Activated B cell treated with CpG ODN at 0.5 μM for 24 hours (primary cell): ENCODE measurements around the gene EEIG1. TPM values are rescaled to one million over a fixed set of nuclear protein-coding genes. Genes with fewer than 3 reads are reported as not detected.

Source experiments
- ATAC-seq: fragments of 200-7000 bp; cut with Tn5 transposase; one replicate; pipeline ENCODE4 v1.10.0; 2021; ENCODE audit warnings: low read depth, mild to moderate bottlenecking, moderate library complexity
- CTCF ChIA-PET: fragments of 350-600 bp; sonication (Branson Sonifier 250); formaldehyde crosslinking; loops from one replicate; lab custom pipeline; 2021; ENCODE audit warnings: antibody characterized with exemption; lab: Charles Lee
- POLR2A ChIA-PET: fragments of 350-600 bp; sonication (Branson Sonifier 250); formaldehyde crosslinking; loops from one replicate; lab custom pipeline; 2021; ENCODE audit warnings: antibody characterized with exemption; lab: Charles Lee
- DNase-seq: peaks from one replicate; pipeline ENCODE4 v3.0.0; 2022
- H3K27ac Mint-ChIP-seq: one replicate; pipeline ENCODE4 v1.8.0; 2020; ENCODE audit warnings: mixed read lengths
- H3K27me3 Mint-ChIP-seq: one replicate; pipeline ENCODE4 v1.8.0; 2021; ENCODE audit warnings: mixed read lengths
- H3K36me3 Mint-ChIP-seq: one replicate; pipeline ENCODE4 v1.8.0; 2021; ENCODE audit warnings: low read depth, mixed read lengths
- H3K4me1 Mint-ChIP-seq: one replicate; pipeline ENCODE4 v1.8.0; 2021; ENCODE audit warnings: mixed read lengths
- H3K4me3 Mint-ChIP-seq: one replicate; pipeline ENCODE4 v1.8.0; 2020; ENCODE audit warnings: mild to moderate bottlenecking, mixed read lengths
- H3K9me3 Mint-ChIP-seq: one replicate; pipeline ENCODE4 v1.8.0; 2020; ENCODE audit warnings: mixed read lengths
- CTCF ChIP-seq: fragments of 200-600 bp; IDR thresholded peaks from one replicate; pipeline ENCODE4 v1.8.0; 2022; ENCODE audit warnings: antibody characterized with exemption, mild to moderate bottlenecking
- intact Hi-C: fragments of 100-400 bp; cut with micrococcal nuclease; formaldehyde crosslinking; loops from one replicate; pipeline ENCODE4 v1.15.1; 2024
- total RNA-seq: library from RNA; stranded (reverse); gene quantifications from 2 replicates; pipeline ENCODE4 v1.2.3, GENCODE V29; 2022

Gene EEIG1
- total RNA-seq, 1 donor from 2014 or later: 88.1 TPM

- DNase-seq (no peak), ATAC-seq (no peak)
- no peaks in the 10 kb centered on the region for H3K27me3 Mint-ChIP-seq
- no peaks in the 10 kb centered on the region for H3K9me3 Mint-ChIP-seq
- intact Hi-C loops: no loop called here
- POLR2A ChIA-PET: interaction anchor here (1.2 kb wide), 1 partner anchor 9 kb away, joined by 4 read pairs; no protein-coding TSS in a partner anchor
- H3K4me1 Mint-ChIP-seq: peaks cover 93% of the 10 kb centered on the region
- CTCF ChIA-PET: interaction anchor here (1.2 to 2.9 kb wide), 3 partner anchors 32 to 60 kb away, joined by 4 to 11 read pairs (median 7); no protein-coding TSS in a partner anchor
- peaks cover 17% of the 10 kb centered on the region for H3K36me3 Mint-ChIP-seq
- peak overlapping the region; percentile 97 for H3K27ac Mint-ChIP-seq
- no peak for TF ChIP-seq CTCF
- H3K4me3 Mint-ChIP-seq: peak overlapping the region; percentile 57
These were observed 6.0 kb downstream of the EEIG1 start for GRCh38 chr9:127974769-127975261.

GRCh38 chr9:127974001-127974768, 6.6 kb downstream of the EEIG1 start:
- Mint-ChIP-seq H3K9me3 (no peaks in the 10 kb centered on the region), H3K36me3 (peaks cover 15% of the 10 kb centered on the region), H3K4me3 (peak overlapping the region; percentile 57), H3K4me1 (peaks cover 96% of the 10 kb centered on the region), H3K27me3 (no peaks in the 10 kb centered on the region), H3K27ac (peak overlapping the region; percentile 97)
- CTCF ChIA-PET: interaction anchor here (1.2 to 2.9 kb wide), 3 partner anchors 31 to 61 kb away, joined by 4 to 11 read pairs (median 7); no protein-coding TSS in a partner anchor
- DNase-seq (no peak), ATAC-seq (no peak)
- TF ChIP-seq CTCF: no peak
- intact Hi-C loops: no loop called here
- POLR2A ChIA-PET: interaction anchor here (0.5 to 1.2 kb wide), 2 partner anchors 9 to 55 kb away, joined by 3 to 4 read pairs; no protein-coding TSS in a partner anchor

GRCh38 chr9:127973169-127974000, 7.4 kb downstream of the EEIG1 start:
- Mint-ChIP-seq H3K9me3 (no peaks in the 10 kb centered on the region), H3K36me3 (peaks cover 15% of the 10 kb centered on the region), H3K4me3 (no peak overlapping the region), H3K27me3 (no peaks in the 10 kb centered on the region), H3K27ac (peak overlapping the region; percentile 97), H3K4me1 (peaks cover 99% of the 10 kb centered on the region)
- no peak for TF ChIP-seq CTCF
- intact Hi-C loops: no loop called here
- no peak for DNase-seq
- ChIA-PET POLR2A (interaction anchor here (0.5 to 5.3 kb wide), 3 partner anchors 8 to 58 kb away, joined by 3 to 93 read pairs (median 3); partner anchors contain the start of gene EEIG1), CTCF (no interaction called here)
- no peak for ATAC-seq

- H3K4me1 Mint-ChIP-seq: peaks cover 100% of the 10 kb centered on the region
- H3K27ac Mint-ChIP-seq: peak overlapping the region; percentile 97
- H3K36me3 Mint-ChIP-seq: peaks cover 15% of the 10 kb centered on the region
- DNase-seq (no peak), ATAC-seq (no peak)
- no peaks in the 10 kb centered on the region for H3K27me3 Mint-ChIP-seq
- no peaks in the 10 kb centered on the region for H3K9me3 Mint-ChIP-seq
- no peak for TF ChIP-seq CTCF
- peak overlapping the region; percentile 32 for H3K4me3 Mint-ChIP-seq
- intact Hi-C loops: no loop called here
- CTCF ChIA-PET: interaction anchor here (1.0 kb wide), 1 partner anchor 11 kb away, joined by 3 read pairs; no protein-coding TSS in a partner anchor
- POLR2A ChIA-PET: interaction anchor here (0.8 to 5.3 kb wide), 8 partner anchors 9 to 156 kb away, joined by 3 to 93 read pairs (median 8); partner anchors contain the start of gene EEIG1
These were observed 8.4 kb downstream of the EEIG1 start for GRCh38 chr9:127972236-127972871.
